HG03060 (cell line): ENCODE measurements around the gene ZSWIM4.

ENCODE experiments used
- ATAC-seq: cut with Tn5 transposase; IDR thresholded peaks from one replicate; pipeline ENCODE4 v1.9.1; 2021; ENCODE audit warnings: low read depth, moderate number of reproducible peaks; ENCODE audit not compliant: unreplicated experiment

ZSWIM4 gene

DNA sequence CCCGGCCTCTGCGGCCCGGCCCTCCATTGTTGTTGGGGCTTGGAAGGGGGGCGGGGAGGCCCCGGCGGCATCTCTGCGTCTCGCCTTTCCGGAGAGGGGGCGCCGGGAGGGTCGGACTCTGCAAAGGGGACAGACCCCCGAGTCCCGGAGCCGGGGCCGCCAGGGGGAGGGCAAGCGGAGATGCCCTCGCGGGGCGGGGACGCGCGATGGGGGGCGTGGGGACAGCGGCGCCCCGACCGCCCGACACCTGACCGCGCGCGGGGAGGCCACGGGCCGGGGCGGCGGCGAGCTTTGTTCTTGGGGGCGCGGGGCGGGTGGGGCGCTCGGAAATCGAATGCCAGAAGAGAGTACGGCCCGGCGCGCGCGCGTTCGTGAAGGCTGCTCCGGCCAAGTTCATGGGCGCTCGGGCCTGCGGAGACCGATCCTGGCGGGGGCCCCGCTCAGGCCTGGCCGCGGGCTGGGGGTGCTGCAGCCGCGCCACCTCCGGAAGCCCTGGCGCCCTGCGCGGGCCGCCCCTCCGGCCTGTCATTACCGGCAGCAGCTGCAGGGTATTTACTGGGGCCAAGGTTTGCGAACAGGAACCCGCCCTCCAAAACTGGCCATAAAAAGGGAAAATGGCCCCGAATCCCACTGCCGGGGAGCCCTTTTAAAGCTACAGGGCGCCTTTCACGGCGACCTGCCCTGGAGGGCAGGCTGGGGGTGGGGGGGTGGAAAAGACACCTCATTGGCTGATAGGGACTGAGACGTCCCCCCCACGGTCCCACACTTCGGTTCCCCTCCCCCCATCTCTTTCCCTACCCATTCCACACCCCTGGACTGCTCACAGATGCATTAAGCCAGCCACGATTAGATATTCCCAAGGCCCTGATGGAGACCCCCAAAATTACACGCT, 70.6 kb downstream of the ZSWIM4 start:
- ATAC-seq, result no peak

DNA sequence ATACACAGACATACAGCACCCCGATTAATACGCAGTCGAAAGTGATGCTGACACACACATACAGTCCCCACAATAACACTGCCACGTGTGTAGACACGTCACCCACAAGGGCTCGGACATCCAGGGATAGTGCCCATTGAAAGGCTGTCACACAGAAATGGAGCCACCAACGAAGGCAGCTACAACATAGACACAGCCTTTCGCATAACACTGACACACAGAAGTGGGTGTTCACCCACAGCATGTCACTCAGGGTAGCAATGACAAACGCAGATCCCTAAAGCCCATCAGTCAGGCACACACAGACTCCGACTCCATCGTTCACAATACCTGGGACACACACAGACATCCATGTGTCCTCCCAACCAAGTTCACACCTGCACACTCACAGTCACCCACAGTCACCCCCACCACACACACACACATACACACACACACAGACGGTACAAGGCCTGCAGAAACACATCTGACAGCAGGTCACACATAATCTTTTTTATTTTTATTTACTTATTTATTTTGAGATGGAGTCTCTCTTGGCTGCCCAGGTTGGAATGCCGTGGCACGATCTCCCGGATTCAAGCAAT, 71.3 kb downstream of the ZSWIM4 start:
- ATAC-seq, result no peak

DNA sequence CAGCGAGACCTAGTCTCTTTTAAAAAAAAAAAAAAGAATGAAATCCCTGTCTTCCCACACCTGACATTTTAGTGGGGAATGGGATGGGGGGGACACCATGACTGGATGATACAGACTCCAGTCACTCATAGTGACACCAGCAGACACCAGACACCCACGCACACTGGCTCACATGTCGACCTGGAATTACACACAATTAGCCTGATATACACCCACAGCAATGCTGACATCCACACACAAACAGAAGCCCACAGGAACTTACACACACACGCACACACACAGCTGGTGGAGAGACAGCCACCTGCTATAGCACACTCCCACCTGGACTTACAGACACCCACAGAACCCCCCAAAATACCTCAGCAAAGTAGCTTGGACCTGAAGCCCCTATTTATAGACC, 73.4 kb downstream of the ZSWIM4 start:
- ATAC-seq, result no peak

DNA sequence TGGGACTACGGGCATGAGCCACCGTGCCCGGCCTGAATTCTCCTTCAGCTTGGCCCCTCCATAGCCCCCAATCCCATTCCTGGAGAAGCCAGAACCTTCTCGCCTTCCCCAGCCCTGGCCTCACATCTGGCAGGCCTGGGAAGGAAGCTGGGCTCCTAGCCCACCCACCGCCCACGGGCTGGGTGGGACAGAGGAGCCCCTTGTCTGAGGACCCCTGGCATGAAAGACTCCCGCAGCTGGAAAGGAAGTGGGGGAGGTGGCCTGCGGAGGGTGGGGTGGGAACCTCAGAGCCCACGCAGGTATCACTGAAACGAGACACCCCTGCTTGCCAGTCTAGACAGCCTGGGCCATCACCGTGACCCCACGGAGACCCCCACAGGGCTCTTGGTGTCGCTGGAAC, 74.0 kb downstream of the ZSWIM4 start:
- no peak for ATAC-seq

DNA sequence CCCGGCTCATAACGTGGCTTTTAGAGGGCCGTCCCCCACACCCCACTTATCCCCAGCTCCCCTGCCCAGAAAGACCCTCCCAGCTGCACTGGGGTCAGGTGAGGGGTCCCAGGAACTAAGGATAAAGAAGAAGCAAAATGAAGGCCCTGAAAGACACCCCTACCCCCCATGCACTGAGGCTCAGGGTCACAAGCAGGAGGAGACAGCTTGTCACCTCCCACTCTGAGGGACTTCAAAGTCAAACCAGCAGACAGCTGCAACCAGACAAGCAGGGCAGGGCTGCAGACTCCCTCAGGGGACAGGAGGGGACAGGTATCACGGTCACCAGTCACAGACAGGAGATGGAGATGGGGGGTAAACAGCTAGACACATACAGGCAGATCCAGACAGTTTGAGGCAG, 75.6 kb downstream of the ZSWIM4 start:
- no peak for ATAC-seq

DNA sequence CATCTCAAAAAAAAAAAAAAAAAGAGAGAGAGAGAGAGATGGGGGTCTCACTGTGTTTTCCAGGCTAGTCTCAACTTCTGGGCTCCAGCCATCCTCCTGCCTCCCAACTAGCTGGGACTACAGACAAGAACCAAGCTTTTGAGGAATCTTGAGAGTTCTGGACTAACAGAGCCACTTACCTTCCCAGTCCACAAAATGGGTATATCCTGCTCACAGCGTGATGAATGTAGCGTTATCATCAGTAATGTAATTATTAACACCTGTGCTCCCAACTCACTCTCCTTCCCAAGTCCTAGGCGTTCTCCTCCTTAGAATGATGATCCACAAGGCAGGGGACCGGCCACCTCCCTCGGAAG, 77.1 kb downstream of the ZSWIM4 start:
- ATAC-seq, result no peak

DNA sequence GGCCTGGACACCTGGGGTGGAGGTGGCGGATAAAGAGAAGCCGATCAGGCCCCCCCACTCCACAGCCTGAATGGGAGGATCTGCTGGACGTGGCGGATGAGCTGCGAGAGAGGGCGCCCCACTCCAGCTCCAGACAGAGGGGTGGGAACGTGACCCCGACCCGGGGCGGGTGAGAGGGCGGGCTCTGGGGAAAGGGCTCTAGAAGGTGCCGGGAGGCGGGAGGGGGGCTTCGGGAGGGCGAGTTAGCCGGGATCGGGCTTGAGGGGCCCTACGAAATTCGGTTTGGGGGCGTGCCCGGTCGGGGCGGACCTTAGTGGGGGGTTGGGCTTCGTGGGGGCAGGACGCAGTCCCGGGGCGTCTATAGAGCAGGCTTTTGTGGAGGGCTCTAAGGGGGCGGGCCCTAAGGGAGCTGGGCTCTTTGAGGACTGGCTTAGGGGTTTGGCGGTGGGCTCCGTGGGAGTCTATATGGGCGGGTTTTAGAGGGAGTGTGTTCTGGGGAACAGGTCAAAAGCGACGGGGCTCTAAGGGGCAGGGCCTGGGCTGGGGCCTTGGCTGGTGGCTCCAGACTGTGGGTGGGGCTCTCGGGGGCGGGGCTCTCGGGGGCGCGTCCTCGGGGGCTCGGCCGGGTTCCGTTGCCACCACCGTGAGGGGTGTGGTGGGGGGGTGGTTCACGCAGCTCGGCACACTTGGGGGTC, 77.6 kb downstream of the ZSWIM4 start:
- no peak for ATAC-seq

DNA sequence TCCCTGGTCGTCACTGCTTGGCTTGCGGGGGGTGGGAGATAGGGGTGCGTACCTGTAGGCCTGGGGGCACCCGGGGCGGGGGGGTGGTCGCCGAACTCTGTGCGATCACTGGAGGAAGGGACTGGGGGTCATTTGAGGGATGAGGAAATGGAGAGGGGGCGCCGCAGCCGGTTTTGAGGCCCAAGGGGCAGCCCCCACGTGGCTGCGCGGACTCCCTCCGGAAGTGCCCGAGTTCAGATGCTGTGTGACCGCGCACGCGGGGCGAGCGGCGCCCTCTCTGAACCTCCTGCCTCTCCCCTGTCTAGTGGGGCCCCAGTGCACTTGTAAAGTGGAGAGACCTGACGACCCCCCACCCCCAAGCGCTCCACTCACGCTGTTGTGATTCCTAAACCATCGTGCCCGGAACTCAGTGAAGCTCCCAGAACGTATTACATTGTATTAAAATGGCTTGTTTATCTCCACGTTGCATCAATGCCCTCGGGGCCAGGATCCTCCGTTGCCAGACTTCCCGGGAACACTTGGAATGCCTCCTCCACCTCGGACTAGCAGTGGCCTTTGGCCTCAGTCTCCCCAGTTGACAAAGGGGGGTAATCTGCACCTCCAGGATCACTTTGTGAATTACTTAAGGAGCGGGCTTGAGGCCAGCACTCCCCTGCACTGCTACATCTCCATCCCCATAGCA, 78.7 kb downstream of the ZSWIM4 start:
- no peak for ATAC-seq

DNA sequence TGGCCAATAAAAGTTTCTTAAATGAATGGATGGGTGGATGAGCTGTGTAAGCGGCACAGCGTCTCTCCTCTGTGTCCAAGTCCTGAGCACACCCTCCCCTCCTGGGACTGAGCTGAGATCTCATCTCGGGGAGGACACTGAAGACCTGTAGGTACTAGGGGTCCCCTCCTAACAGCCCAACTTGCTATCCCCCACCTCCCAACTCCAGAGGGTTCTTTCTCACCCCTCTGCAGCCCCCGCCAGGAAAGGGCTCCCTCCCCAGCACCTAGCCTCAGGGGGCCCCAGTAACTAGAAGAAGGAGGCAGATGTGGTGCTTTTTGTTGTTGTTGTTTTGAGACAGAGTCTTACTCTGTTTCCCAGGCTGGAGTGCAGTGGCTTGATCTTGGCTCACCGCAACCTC, 80.6 kb downstream of the ZSWIM4 start:
- ATAC-seq, result no peak

DNA sequence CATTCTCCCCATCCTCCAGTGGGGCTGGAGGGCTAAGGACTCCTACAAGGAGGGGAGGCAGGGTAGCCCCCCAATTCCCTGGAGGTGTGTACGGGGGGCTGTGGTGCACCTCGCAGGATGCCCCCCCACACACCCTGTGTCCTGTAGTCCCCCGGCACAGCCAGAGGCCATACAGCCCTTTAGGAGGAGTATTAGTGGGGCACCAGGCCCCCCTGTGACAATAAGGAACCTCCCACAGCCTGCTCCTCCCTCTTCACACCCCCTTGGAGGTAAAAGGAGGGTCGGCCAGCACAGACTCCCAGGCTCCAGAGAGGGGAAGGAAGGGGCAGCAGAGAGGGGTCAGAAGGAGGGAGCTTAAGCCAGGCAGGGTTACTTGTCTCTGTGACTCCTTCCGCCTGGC, 81.6 kb downstream of the ZSWIM4 start, which contains the start of gene NANOS3:
TSS of gene NANOS3 (plus strand) at position 301 of the 400 bp plus-strand sequence. CDS start 115 bp downstream, outside the sequence.
- no peak for ATAC-seq

DNA sequence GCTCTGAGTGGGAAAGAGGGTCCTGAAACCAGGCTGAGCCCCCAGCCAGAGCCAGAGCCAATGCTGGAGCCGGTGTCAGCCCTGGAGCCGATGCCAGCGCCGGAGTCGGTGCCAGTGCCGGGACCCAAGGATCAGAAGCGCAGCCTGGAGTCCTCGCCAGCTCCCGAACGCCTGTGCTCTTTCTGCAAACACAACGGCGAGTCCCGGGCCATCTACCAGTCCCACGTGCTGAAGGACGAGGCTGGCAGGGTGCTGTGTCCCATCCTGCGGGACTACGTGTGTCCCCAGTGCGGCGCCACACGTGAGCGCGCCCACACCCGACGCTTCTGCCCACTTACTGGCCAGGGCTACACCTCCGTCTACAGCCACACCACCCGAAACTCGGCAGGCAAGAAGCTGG, 82.1 kb downstream of the ZSWIM4 start:
- no peak for ATAC-seq

DNA sequence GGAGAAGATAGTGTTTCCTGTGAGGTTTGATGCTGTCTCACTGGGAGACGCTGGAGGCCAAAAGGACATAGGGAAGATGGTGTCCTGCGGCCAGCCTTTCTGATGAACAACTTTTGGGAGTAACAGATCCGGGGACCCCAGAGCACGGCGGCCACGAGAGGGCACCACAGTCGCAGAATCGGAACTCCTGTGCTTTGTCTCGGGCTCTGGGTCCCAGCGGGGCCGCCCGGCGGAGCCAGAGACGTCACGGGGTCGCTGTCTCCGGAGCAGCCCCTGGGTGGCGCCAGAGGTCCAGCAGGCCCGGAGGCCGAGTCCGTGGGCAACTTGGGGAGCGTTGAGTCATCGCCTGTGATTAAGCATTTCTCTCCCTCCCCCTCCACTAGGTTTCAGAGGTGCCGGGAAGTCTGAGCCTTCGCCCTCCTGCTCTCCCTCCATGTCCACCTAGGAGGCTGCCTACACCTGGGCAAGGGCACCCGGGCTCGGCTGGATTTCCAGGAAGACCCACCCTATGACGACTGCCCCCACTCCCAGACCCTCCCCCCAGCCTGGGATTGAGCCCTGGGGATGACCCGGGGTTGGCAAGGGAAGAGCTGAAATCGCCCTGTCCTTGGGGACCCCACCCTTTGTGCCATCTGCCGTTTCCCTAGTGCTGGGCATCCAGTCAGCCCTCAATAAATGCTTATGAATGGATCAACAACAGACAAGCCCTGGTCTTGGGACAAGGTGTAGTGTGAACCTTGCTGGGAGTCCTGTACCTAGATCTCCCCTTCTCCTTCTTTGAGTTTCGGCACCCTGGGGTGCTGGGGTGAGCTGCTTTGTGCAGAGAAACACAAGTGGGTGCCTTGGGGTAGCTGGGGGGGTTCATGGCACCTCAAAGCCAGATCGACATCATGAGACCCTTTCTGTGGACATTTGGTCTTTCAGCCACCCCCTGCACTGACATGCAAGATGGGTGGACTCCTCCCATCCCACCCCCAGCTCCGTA, 85.1 kb downstream of the ZSWIM4 start:
- ATAC-seq, result peak; percentile 54

DNA sequence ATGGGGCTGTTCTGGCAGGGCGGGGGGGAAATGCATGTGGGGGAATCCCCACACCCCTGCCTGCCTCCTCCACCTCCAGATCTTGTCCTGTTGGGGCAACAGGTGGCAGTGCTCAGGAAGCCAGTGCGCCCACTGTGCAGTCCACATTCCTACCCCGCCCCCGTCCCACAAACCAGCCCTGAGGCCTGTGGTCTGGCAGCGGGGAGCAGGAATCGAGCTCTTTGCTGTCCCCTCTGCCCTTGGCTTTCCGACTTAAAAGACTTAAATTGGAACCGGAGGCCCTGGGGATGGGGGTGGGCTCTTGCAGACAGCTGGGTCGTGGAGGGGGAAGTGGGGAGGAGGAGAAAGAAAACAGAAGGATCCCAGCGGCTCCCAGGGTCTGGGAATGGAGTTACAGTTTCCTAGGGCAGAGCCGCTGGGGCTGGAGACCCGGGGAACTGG, 86.0 kb downstream of the ZSWIM4 start:
- ATAC-seq, result no peak
